NT2/D1 (cell line): Measurements from ENCODE around the gene BIK.
"Not testable (repeated sequence)": the region's sequence is repeated elsewhere in the genome, so short reads cannot be mapped to it uniquely, and the experiment has no call there.

Source experiments
- DNase-seq: peaks from one replicate; pipeline ENCODE4 v3.0.0-alpha.2; 2011; ENCODE audit warnings: low read depth, low spot score
- H3K27me3 ChIP-seq: 2 replicates; pipeline ENCODE4 v1.6.0; 2011; ENCODE audit warnings: mild to moderate bottlenecking; ENCODE audit not compliant: insufficient read length, insufficient read depth
- H3K36me3 ChIP-seq: 2 replicates; pipeline ENCODE4 v1.6.1; 2011; ENCODE audit warnings: mild to moderate bottlenecking, low read length, mixed read lengths; ENCODE audit not compliant: insufficient read depth, insufficient read length
- H3K4me1 ChIP-seq: 2 replicates; pipeline ENCODE4 v1.5.1; 2011; ENCODE audit not compliant: insufficient read depth, insufficient read length
- H3K4me3 ChIP-seq: 2 replicates; pipeline ENCODE4 v1.5.1; 2011; ENCODE audit warnings: low read depth; ENCODE audit not compliant: insufficient read length
- H3K9ac ChIP-seq: 2 replicates; pipeline ENCODE4 v1.6.0; 2011; ENCODE audit warnings: low read depth; ENCODE audit not compliant: insufficient read length
- H3K9me3 ChIP-seq: 2 replicates; pipeline ENCODE4 v1.5.1; 2011; ENCODE audit warnings: mild to moderate bottlenecking, low read length; ENCODE audit not compliant: insufficient read depth
- SUZ12 ChIP-seq: IDR thresholded peaks from 2 replicates; pipeline ENCODE4 v1.6.1; 2011; ENCODE audit not compliant: insufficient read length, insufficient read depth; ENCODE audit errors: extremely low read depth
- YY1 ChIP-seq: IDR thresholded peaks from 2 replicates; pipeline ENCODE4 v1.6.1; 2011; ENCODE audit not compliant: insufficient read length, insufficient read depth
- ZNF274 ChIP-seq: IDR thresholded peaks from 2 replicates; pipeline ENCODE4 v1.6.1; 2011; ENCODE audit warnings: mild to moderate bottlenecking, low read depth, low read length

The BIK gene

DNA sequence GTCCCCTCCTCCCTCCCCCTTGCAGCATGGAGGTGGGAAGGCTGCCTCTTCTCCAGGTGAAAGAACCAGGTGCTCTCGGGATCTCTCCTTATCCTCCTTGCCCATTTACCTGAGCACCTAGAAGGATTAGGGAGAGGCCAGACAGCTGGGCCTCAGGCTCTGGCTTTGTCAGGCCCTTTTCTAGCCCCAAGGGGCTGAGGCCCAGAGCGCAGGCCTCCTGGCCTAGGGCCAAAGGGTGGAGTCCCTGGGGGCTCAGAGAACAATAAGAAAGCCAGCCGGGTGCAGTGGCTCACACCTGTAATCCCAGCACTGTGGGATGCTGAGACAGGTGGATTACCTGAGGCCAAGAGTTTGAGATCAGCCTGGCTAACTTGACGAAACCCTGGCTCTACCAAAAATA is 16.0 kb upstream of the BIK start:
- Histone ChIP-seq H3K27me3 (no peaks in the 10 kb centered on the region), H3K9ac (no peak overlapping the region), H3K36me3 (no peaks in the 10 kb centered on the region), H3K9me3 (peaks cover 20% of the 10 kb centered on the region; the same call in 1 of the 2 replicates), H3K4me1 (peaks cover 4% of the 10 kb centered on the region), H3K4me3 (no peak overlapping the region)
- TF ChIP-seq SUZ12 (no peak), YY1 (no peak)
- DNase-seq, result no peak

DNA sequence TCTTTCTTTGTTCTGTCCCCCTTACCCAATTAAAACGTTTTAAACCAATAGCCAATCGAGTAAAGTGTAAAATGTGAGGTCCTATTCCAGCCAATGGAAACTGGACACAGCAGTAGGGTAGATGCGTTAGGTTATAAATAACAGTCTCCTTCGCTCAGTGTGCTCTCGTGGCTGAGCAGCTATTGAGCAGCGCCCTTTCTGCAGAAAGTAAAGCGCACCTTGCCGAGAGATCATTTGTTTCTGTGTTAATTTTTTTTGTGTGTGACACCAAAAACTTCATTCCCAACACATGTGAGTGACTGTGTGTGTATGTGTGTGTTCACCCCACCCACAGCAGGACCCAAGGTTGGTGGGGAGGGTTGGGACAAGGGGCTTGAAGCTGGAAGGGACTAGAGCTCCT is 14.1 kb upstream of the BIK start:
- no peaks in the 10 kb centered on the region for H3K36me3 ChIP-seq

GRCh38 chr22:43098356-43098755 is 12.2 kb upstream of the BIK start:
- no peak for DNase-seq
- TF ChIP-seq SUZ12, result no peak
- no peak for TF ChIP-seq YY1
- TF ChIP-seq ZNF274, result no peak

More for the DNA sequence above, 14.1 kb upstream of the BIK start:
- TF ChIP-seq ZNF274 (no peak), YY1 (no peak), SUZ12 (no peak)
- no peak for DNase-seq
- Histone ChIP-seq H3K9ac (no peak overlapping the region), H3K4me1 (peaks cover 4% of the 10 kb centered on the region), H3K27me3 (no peaks in the 10 kb centered on the region), H3K4me3 (no peak overlapping the region), H3K9me3 (peaks cover 20% of the 10 kb centered on the region; the same call in 1 of the 2 replicates)

DNA sequence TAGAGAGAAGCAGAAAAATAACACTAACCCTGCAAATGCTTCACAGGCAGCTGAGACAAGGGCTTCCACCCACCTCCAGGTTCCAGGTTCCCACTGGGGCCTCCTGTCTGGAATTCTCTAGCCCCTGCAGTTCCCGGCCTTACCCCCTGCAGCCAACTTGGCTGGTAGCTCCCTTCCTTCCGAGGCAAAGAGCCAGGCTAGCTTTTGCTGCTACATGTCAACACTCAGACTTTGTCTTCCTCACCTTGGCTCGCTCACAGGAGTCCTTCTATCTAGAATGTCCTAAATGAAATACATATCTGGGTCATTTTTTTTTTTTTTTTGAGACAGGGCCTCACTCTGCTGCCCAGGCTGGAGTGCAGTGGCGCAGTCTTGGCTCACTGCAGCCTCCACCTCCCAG is 11.5 kb upstream of the BIK start:
- Histone ChIP-seq H3K4me1 (peaks cover 2% of the 10 kb centered on the region), H3K27me3 (no peaks in the 10 kb centered on the region)

More at GRCh38 chr22:43098356-43098755, 12.2 kb upstream of the BIK start:
- no peak overlapping the region for H3K9ac ChIP-seq
- no peaks in the 10 kb centered on the region for H3K36me3 ChIP-seq
- no peak overlapping the region for H3K4me3 ChIP-seq
- peaks cover 4% of the 10 kb centered on the region for H3K4me1 ChIP-seq
- H3K9me3 ChIP-seq, result peaks cover 20% of the 10 kb centered on the region; the same call in 1 of the 2 replicates
- H3K27me3 ChIP-seq, result no peaks in the 10 kb centered on the region

DNA sequence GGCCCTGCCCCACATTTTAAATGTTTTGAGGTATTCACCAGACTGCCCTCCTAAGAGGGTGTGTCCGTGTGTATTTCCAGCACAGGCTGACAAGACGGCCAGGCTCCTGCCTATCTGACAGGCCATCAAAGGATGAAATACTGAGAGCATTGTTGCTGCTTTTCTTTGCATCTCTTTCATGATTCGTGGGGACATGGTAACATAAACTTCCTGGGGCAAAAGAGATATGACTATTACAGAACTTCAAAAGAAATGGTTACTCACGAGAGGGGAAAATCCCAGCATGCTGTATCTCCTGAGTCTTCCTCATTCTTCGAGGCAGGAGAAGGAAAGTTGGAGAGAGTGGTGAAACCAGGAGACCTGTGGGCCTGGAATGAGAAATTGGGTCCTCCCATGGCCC is 10.3 kb upstream of the BIK start:
- Histone ChIP-seq H3K4me3 (no peak overlapping the region), H3K4me1 (no peaks in the 10 kb centered on the region), H3K9ac (no peak overlapping the region), H3K9me3 (peaks cover 19% of the 10 kb centered on the region; the same call in 1 of the 2 replicates), H3K36me3 (no peaks in the 10 kb centered on the region), H3K27me3 (no peaks in the 10 kb centered on the region)
- no peak for DNase-seq
- no peak for TF ChIP-seq YY1
- no peak for TF ChIP-seq SUZ12
- TF ChIP-seq ZNF274, result no peak

More for the DNA sequence above, 11.5 kb upstream of the BIK start:
- DNase-seq, result no peak
- Histone ChIP-seq H3K9ac (no peak overlapping the region), H3K4me3 (no peak overlapping the region), H3K9me3 (peaks cover 20% of the 10 kb centered on the region; the same call in 1 of the 2 replicates), H3K36me3 (no peaks in the 10 kb centered on the region)
- TF ChIP-seq ZNF274 (no peak), SUZ12 (no peak), YY1 (no peak)

- Histone ChIP-seq H3K27me3 (no peaks in the 10 kb centered on the region), H3K4me1 (no peaks in the 10 kb centered on the region), H3K4me3 (no peak overlapping the region), H3K9ac (no peak overlapping the region), H3K9me3 (peaks cover 11% of the 10 kb centered on the region; the same call in 1 of the 2 replicates), H3K36me3 (no peaks in the 10 kb centered on the region)
- DNase-seq, result no peak
- TF ChIP-seq SUZ12 (no peak), YY1 (no peak), ZNF274 (no peak)
Measured at GRCh38 chr22:43101306-43101705, 9.2 kb upstream of the BIK start.

- not testable (repeated sequence) for H3K27me3 ChIP-seq, H3K36me3 ChIP-seq, H3K4me1 ChIP-seq, DNase-seq, H3K9ac ChIP-seq, H3K4me3 ChIP-seq, H3K9me3 ChIP-seq
Measured at GRCh38 chr22:43104056-43104625, 6.4 kb upstream of the BIK start.

GRCh38 chr22:43104950-43105349 is 5.6 kb upstream of the BIK start:
- H3K9ac ChIP-seq, H3K36me3 ChIP-seq, DNase-seq, H3K9me3 ChIP-seq, H3K4me3 ChIP-seq, H3K4me1 ChIP-seq, H3K27me3 ChIP-seq: not testable (repeated sequence)
